HEK293 (cell line): Measurements from ENCODE around the gene FRY.
A peak's percentile ranks its signal among the peaks of the same experiment; 100 is the strongest.

Experiments used
- CTCF ChIA-PET: fragments of 350-600 bp; formaldehyde crosslinking; extraction: SDS; loops from one replicate; lab custom pipeline; 2021; ENCODE audit warnings: antibody characterized with exemption; lab: Yijun Ruan, JAX
- POLR2A ChIA-PET: fragments of 300-600 bp; formaldehyde crosslinking; extraction: SDS; loops from one replicate; lab custom pipeline; 2020; ENCODE audit warnings: antibody characterized with exemption, inconsistent platforms; lab: Yijun Ruan, JAX
- H3K27ac ChIP-seq: fragments of 200-500 bp; sonication (Bioruptor generic); 2 replicates; pipeline ENCODE4 v1.5.1; 2014; ENCODE audit warnings: low read depth, low read length, control low read depth, inconsistent platforms; ENCODE audit errors: extremely low read depth
- H3K36me3 ChIP-seq, 2 experiments: fragments of 200-500 bp in 1 of 2; sonication (Bioruptor generic) in 1 of 2; 1 replicate in 1 of 2; 2 replicates in 1 of 2; pipeline ENCODE4 v1.5.1; 2014 to 2017; ENCODE audit warnings: inconsistent platforms in 2 of 2, low read length in 2 of 2; ENCODE audit not compliant: control insufficient read depth in 2 of 2, insufficient read depth in 1 of 2
- H3K4me1 ChIP-seq: fragments of 200-500 bp; sonication (Bioruptor generic); 2 replicates; pipeline ENCODE4 v1.5.1; 2014; ENCODE audit warnings: mild to moderate bottlenecking, low read length, inconsistent platforms; ENCODE audit not compliant: control insufficient read depth, insufficient read depth
- H3K4me3 ChIP-seq: 2 replicates; pipeline ENCODE4 v1.5.1; 2011; ENCODE audit warnings: low read depth, mild to moderate bottlenecking, control low read depth, low read length, moderate library complexity
- H3K9me3 ChIP-seq: fragments of 200-500 bp; sonication (Bioruptor generic); 2 replicates; pipeline ENCODE4 v1.5.1; 2014; ENCODE audit warnings: low read depth, low read length, inconsistent platforms; ENCODE audit not compliant: control insufficient read depth, insufficient read depth
- FEZF1 ChIP-seq: fragments of 450-650 bp; formaldehyde crosslinking; IDR thresholded peaks from 2 replicates; pipeline ENCODE4 v1.5.1; 2016; ENCODE audit warnings: missing biosample characterization, missing genetic modification characterization
- GLIS1 ChIP-seq: fragments of 450-650 bp; formaldehyde crosslinking; IDR thresholded peaks from 2 replicates; pipeline ENCODE4 v1.5.1; 2016; ENCODE audit warnings: missing biosample characterization, missing genetic modification characterization
- ZBTB21 ChIP-seq: fragments of 450-650 bp; formaldehyde crosslinking; IDR thresholded peaks from 2 replicates; pipeline ENCODE4 v1.5.1; 2017; ENCODE audit warnings: missing biosample characterization, missing genetic modification characterization
- ZFP69B ChIP-seq: fragments of 450-650 bp; formaldehyde crosslinking; IDR thresholded peaks from 2 replicates; pipeline ENCODE4 v1.5.1; 2016; ENCODE audit warnings: missing biosample characterization, missing genetic modification characterization
- ZNF26 ChIP-seq: fragments of 450-650 bp; formaldehyde crosslinking; IDR thresholded peaks from 2 replicates; pipeline ENCODE4 v1.5.1; 2016; ENCODE audit warnings: missing biosample characterization, missing genetic modification characterization
- ZNF426 ChIP-seq: fragments of 450-650 bp; formaldehyde crosslinking; IDR thresholded peaks from 2 replicates; pipeline ENCODE4 v1.5.1; 2017; ENCODE audit warnings: missing biosample characterization, missing genetic modification characterization, mild to moderate bottlenecking, inconsistent platforms, moderate library complexity
- ZNF560 ChIP-seq: fragments of 450-650 bp; formaldehyde crosslinking; IDR thresholded peaks from 2 replicates; pipeline ENCODE4 v1.5.1; 2017; ENCODE audit warnings: missing biosample characterization, missing genetic modification characterization, borderline replicate concordance
- ZNF596 ChIP-seq: fragments of 450-650 bp; IDR thresholded peaks from 2 replicates; pipeline ENCODE4 v1.5.0; 2018; ENCODE audit warnings: missing biosample characterization, mild to moderate bottlenecking, missing genetic modification characterization, moderate library complexity
- ZXDB ChIP-seq: fragments of 450-650 bp; formaldehyde crosslinking; IDR thresholded peaks from 2 replicates; pipeline ENCODE4 v1.5.1; 2016; ENCODE audit warnings: missing biosample characterization, missing genetic modification characterization
- TF ChIP-seq, protein P1 (sequence below): fragments of 450-650 bp; formaldehyde crosslinking; IDR thresholded peaks from 2 replicates; pipeline ENCODE4 v1.5.1; 2016; ENCODE audit warnings: missing biosample characterization, missing genetic modification characterization
- TF ChIP-seq, protein P2 (sequence below): fragments of 450-650 bp; formaldehyde crosslinking; conservative IDR thresholded peaks from 2 replicates; pipeline ENCODE4 v1.5.1; 2016; ENCODE audit warnings: low read depth, missing biosample characterization, missing genetic modification characterization
- TF ChIP-seq, protein P3 (sequence below): fragments of 450-650 bp; formaldehyde crosslinking; IDR thresholded peaks from 2 replicates; pipeline ENCODE4 v1.5.1; 2017; ENCODE audit warnings: missing biosample characterization, missing genetic modification characterization

FRY gene

DNA sequence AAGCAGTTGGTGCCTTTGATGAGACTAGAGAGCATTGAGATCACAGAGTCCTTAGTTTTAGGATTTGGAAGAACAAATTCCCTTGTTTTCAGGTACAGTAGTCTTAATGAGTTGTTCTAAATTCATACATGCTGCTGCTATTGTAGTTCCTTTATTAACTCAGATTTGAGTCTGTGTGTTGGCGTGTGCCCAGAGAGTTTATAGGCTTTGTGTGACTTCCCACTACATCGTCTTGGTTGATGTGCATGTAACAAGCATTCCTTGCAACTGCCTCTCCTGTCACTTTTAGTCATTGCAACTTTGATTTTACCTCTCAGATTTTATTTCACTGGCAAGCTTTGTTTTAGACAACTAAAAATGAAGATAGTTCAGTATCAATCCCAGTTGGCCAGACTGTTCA lies 148.1 kb downstream of the FRY start:
- TF ChIP-seq ZXDB (tag by site-specific recombination) (no peak), GLIS1 (tag by site-specific recombination) (no peak), ZBTB21 (tag by site-specific recombination) (no peak)
- TF ChIP-seq, protein P1, sequence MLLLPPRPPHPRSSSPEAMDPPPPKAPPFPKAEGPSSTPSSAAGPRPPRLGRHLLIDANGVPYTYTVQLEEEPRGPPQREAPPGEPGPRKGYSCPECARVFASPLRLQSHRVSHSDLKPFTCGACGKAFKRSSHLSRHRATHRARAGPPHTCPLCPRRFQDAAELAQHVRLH (tag by site-specific recombination): no peak
- TF ChIP-seq, protein P2, sequence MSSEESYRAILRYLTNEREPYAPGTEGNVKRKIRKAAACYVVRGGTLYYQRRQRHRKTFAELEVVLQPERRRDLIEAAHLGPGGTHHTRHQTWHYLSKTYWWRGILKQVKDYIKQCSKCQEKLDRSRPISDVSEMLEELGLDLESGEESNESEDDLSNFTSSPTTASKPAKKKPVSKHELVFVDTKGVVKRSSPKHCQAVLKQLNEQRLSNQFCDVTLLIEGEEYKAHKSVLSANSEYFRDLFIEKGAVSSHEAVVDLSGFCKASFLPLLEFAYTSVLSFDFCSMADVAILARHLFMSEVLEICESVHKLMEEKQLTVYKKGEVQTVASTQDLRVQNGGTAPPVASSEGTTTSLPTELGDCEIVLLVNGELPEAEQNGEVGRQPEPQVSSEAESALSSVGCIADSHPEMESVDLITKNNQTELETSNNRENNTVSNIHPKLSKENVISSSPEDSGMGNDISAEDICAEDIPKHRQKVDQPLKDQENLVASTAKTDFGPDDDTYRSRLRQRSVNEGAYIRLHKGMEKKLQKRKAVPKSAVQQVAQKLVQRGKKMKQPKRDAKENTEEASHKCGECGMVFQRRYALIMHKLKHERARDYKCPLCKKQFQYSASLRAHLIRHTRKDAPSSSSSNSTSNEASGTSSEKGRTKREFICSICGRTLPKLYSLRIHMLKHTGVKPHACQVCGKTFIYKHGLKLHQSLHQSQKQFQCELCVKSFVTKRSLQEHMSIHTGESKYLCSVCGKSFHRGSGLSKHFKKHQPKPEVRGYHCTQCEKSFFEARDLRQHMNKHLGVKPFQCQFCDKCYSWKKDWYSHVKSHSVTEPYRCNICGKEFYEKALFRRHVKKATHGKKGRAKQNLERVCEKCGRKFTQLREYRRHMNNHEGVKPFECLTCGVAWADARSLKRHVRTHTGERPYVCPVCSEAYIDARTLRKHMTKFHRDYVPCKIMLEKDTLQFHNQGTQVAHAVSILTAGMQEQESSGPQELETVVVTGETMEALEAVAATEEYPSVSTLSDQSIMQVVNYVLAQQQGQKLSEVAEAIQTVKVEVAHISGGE (tag by site-specific recombination): no peak
- TF ChIP-seq, protein P3, sequence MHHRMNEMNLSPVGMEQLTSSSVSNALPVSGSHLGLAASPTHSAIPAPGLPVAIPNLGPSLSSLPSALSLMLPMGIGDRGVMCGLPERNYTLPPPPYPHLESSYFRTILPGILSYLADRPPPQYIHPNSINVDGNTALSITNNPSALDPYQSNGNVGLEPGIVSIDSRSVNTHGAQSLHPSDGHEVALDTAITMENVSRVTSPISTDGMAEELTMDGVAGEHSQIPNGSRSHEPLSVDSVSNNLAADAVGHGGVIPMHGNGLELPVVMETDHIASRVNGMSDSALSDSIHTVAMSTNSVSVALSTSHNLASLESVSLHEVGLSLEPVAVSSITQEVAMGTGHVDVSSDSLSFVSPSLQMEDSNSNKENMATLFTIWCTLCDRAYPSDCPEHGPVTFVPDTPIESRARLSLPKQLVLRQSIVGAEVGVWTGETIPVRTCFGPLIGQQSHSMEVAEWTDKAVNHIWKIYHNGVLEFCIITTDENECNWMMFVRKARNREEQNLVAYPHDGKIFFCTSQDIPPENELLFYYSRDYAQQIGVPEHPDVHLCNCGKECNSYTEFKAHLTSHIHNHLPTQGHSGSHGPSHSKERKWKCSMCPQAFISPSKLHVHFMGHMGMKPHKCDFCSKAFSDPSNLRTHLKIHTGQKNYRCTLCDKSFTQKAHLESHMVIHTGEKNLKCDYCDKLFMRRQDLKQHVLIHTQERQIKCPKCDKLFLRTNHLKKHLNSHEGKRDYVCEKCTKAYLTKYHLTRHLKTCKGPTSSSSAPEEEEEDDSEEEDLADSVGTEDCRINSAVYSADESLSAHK (tag by site-specific recombination): no peak
- ChIA-PET POLR2A (no interaction called here), CTCF (no interaction called here)
- Histone ChIP-seq H3K36me3 (no peaks in the 10 kb centered on the region), H3K9me3 (no peaks in the 10 kb centered on the region), H3K4me3 (no peak overlapping the region), H3K4me1 (no peaks in the 10 kb centered on the region), H3K27ac (no peak overlapping the region)

DNA sequence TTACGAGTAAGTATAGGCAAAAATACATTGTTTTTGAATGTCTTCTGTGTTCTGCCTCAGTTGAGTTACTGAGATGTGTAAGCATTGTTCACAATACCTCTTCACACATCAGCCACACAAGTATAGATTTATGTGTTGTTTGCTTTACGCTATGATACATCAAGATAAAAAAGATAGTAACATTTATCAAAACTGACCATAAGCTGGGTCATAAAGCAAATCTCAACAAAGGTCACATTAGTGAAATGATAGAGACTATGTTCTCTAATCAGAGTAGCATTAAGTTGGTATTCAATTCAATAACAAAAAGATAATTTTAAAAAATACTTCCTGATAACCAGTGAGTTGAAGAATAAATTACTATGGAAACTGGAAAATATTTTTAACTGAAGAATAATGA lies 156.1 kb downstream of the FRY start:
- H3K36me3 ChIP-seq: no peaks in the 10 kb centered on the region
- no peak overlapping the region for H3K4me3 ChIP-seq
- CTCF ChIA-PET: interaction anchor here (0.6 kb wide), 1 partner anchor 277 kb away, joined by 3 read pairs; no protein-coding TSS in a partner anchor
- TF ChIP-seq ZFP69B (tag by site-specific recombination): no peak
- no peak for TF ChIP-seq ZNF26 (tag by site-specific recombination)
- TF ChIP-seq ZNF596: no peak
- TF ChIP-seq ZNF426: no peak
- TF ChIP-seq, all 188 proteins: peak for 0
- no peaks in the 10 kb centered on the region for H3K4me1 ChIP-seq
- H3K9me3 ChIP-seq: no peaks in the 10 kb centered on the region
- H3K27ac ChIP-seq: no peak overlapping the region
- POLR2A ChIA-PET: no interaction called here

- no peak overlapping the region for H3K4me3 ChIP-seq
- TF ChIP-seq ZNF560 (tag by site-specific recombination) (no peak), FEZF1 (tag by site-specific recombination) (peak; percentile 76)
- TF ChIP-seq, all 188 proteins: peak for 1
- H3K27ac ChIP-seq: no peak overlapping the region
- H3K9me3 ChIP-seq: no peaks in the 10 kb centered on the region
- CTCF ChIA-PET: interaction anchor here (0.7 to 1.5 kb wide), 3 partner anchors 10 to 27 kb away, joined by 3 to 5 read pairs (median 3); no protein-coding TSS in a partner anchor
- H3K4me1 ChIP-seq: no peaks in the 10 kb centered on the region
- H3K36me3 ChIP-seq: no peaks in the 10 kb centered on the region
- POLR2A ChIA-PET: no interaction called here
These were observed 160.0 kb downstream of the FRY start for GRCh38 chr13:32191452-32191998.
